GM10266 (cell line): ENCODE results near the gene CNTN6.

Experiments
- DNase-seq: peaks from one replicate; pipeline ENCODE4 v3.0.0; 2012; ENCODE audit errors: extremely low spot score
- TF ChIP-seq, protein P1 (sequence below): IDR thresholded peaks from 2 replicates; pipeline ENCODE4 v1.5.1; 2012; ENCODE audit warnings: mild to moderate bottlenecking, low read depth; ENCODE audit not compliant: control insufficient read depth, insufficient read depth; ENCODE audit errors: missing control alignments

CNTN6 gene

DNA sequence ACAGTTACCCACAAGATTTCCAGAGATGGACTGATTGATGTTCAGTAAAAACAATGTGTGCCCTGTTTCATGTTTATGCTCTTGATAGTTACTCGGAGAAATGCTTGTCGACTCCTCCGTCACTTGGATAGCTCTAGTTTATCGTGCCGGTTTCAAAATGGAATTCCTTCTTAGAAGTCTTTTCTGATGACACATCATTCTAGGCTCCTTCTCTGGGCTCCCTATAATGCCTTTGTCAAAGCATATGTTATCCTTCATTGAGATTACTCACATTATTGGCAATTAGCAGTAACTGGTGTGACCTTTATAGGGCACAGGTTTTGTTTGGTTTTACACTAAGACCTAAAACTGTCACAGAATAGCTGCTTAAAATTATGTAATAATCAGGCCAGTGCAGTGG is 201.8 kb downstream of the CNTN6 start:
- no peak for DNase-seq
- TF ChIP-seq, protein P1, sequence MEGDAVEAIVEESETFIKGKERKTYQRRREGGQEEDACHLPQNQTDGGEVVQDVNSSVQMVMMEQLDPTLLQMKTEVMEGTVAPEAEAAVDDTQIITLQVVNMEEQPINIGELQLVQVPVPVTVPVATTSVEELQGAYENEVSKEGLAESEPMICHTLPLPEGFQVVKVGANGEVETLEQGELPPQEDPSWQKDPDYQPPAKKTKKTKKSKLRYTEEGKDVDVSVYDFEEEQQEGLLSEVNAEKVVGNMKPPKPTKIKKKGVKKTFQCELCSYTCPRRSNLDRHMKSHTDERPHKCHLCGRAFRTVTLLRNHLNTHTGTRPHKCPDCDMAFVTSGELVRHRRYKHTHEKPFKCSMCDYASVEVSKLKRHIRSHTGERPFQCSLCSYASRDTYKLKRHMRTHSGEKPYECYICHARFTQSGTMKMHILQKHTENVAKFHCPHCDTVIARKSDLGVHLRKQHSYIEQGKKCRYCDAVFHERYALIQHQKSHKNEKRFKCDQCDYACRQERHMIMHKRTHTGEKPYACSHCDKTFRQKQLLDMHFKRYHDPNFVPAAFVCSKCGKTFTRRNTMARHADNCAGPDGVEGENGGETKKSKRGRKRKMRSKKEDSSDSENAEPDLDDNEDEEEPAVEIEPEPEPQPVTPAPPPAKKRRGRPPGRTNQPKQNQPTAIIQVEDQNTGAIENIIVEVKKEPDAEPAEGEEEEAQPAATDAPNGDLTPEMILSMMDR, result no peak

DNA sequence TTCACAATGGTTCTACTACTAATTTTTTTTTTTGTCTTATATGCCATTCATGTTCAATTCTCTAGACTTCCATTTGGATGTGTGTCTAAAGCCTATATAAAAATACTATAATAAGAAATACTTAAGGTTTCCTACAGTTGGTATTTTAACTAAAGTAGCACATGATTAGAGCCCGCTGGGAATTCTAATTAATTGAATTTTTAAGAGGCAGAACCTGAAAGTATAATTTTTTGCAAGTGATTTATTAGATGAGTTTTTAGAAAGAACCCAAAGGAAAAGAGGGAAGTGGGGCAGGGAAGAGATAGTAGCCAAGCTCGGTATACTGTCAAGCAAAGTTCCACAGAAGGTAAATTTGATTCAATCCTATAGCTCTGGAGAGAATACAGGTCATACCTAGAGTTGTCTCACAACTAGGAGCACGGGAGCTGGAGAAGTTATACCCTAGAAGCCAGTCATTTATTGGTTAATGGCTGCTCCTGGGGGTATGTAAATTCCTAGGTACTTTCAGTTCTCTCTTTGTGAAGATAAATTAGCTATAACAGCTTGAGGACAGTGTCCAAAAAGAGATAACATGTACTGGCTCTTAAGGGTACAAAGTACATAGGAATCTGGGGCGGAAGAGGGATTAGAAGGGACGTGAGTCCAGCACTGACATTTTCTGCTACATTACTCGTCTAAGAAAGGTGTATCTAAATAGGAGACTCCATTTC is 225.6 kb downstream of the CNTN6 start:
- TF ChIP-seq, protein P1, result no peak
- no peak for DNase-seq

DNA sequence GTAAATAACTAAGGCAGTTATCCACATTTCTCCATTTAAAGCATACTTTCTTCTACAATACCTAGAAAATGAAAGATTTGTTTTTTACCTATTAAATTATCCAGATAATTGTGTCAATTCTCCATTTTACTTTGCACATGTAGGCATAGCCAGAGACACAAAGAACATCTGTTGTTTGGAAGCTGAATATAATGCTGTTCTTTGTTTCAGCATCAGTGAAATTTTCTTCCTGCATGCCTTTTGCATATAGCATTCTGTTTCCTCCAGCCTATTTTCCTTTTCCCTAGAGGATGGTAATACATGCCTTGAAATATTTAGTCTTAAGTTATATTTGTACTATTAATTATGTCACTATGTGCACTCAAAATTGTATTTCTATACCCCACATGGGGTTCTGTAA is 233.7 kb downstream of the CNTN6 start:
- TF ChIP-seq, protein P1, result no peak

DNA sequence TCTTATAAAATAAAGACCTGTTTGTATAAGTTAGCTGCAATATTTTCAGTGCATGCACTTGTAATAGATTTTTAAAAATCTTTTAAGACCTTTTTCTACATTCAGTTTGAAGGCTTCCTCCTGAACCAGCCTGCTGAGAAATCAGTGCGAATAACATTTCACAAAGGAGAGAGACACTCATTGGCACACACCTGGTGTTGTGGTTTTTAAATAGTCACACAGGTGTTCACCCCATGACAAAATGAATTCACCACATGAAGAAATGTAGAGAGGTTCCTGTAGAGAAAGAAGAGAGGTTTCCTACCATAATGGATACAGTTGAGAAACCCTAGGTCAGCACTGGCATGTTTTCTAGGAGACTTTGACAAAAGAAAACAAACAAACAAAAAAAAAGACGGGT is 237.3 kb downstream of the CNTN6 start:
- DNase-seq, result no peak
- TF ChIP-seq, protein P1, result no peak

More for the DNA sequence above, 233.7 kb downstream of the CNTN6 start:
- DNase-seq, result no peak

DNA sequence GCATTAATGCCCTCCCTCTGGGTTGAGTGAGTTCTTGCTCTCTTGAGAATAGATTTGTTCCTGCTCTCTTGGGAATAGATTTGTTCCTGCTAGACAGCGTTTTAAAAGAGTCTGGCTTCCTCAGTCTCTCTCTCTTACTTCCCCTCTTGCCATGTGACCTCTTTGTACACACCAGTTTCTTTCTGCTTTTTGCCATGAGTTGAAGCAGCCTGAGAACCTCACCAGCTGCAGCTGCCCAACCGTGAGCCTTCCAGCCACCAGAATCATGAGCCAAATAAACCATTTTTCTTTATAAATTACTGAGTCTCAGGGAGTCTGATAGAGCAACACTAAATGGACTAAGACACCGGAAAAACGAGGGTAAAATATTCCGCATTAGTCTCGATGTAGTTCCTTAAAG is 253.6 kb downstream of the CNTN6 start:
- TF ChIP-seq, protein P1, result no peak
- no peak for DNase-seq

DNA sequence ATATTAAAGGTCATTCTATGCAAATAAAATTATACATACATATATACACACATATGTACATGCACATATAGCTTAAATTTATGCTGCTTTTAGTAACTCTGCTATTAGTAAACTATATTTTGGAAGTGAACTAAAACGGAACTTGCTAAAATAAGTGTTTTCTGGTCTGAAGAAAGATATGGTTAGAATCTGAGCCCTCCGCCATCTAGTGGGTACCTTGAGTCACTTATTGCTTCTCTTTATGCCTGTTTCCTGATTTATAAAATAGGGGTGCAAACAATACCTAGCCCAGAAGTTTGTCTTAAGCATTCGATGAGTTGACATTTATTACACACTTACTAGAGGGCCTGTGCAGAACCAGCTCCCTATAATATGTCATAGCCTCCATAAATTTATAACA is 255.7 kb downstream of the CNTN6 start:
- TF ChIP-seq, protein P1, result no peak
- no peak for DNase-seq

DNA sequence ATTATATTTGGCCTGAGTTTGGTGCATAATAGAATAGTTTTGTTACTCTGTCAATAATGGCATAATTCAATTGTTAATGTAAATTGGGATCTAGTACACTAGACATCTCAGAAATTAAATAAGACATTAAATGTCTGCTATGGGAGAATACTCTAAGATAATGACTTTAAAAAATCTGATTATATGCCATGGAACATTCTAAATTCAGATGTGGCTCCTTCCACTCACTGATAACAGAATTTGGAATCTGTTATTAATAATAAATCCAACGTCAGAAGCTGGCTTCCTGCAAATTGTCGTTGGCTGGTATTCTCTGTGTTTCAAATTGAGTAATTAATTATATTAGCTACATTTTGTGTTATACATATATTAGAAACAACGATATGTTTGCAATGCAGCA is 258.1 kb downstream of the CNTN6 start:
- TF ChIP-seq, protein P1, result no peak
- DNase-seq, result no peak
